GM10266 (cell line): ENCODE results near the gene SLC9A1.
"Not testable (repeated sequence)": the region's sequence is repeated elsewhere in the genome, so short reads cannot be mapped to it uniquely, and the experiment has no call there.

Experiments
- DNase-seq: peaks from one replicate; pipeline ENCODE4 v3.0.0; 2012; ENCODE audit errors: extremely low spot score
- TF ChIP-seq, protein P1 (sequence below): IDR thresholded peaks from 2 replicates; pipeline ENCODE4 v1.5.1; 2012; ENCODE audit warnings: mild to moderate bottlenecking, low read depth; ENCODE audit not compliant: control insufficient read depth, insufficient read depth; ENCODE audit errors: missing control alignments

The SLC9A1 gene

DNA sequence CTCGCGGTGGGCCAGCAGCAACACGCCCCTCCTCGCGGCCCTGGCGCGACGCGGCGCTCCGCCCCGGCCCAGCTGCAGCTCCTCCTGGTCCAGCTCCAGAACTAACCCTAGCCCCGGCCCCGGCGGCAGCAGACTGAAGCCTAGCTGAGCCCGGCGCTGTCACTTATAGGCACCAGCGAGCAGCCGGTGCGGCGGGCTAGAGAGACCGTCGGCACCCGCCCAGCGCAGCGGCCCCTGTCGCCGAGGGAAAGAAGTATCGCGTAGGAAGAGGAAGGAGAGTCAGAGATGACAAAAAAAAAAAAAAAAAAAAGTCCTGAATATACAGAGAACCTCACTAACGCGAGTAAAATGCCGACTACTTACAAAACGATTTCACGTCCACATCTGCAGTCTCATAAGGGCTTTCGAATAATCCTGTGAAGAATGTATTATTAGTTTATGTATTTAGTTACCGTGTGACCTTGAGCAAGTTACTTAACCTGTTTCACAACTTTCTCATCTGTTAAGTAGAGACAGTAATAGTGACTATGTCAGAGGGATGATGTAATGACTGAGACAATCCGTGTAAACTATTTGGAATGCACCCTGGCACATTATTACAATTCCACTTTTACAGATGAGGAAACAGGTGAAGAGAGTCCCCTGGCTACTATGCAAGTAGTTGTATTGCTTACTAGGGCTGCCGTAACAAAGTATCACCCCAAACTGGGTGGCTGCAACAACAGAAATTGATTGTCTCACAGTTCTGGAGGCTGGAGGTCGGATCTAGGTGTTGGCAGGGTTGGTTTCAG lies at the start of gene SLC9A1:
TSS of gene SLC9A1 (minus strand) at position 135 of the 791 bp plus-strand sequence. CDS start 791 bp downstream, outside the sequence.
- DNase-seq: peak; percentile 93
- TF ChIP-seq, protein P1, sequence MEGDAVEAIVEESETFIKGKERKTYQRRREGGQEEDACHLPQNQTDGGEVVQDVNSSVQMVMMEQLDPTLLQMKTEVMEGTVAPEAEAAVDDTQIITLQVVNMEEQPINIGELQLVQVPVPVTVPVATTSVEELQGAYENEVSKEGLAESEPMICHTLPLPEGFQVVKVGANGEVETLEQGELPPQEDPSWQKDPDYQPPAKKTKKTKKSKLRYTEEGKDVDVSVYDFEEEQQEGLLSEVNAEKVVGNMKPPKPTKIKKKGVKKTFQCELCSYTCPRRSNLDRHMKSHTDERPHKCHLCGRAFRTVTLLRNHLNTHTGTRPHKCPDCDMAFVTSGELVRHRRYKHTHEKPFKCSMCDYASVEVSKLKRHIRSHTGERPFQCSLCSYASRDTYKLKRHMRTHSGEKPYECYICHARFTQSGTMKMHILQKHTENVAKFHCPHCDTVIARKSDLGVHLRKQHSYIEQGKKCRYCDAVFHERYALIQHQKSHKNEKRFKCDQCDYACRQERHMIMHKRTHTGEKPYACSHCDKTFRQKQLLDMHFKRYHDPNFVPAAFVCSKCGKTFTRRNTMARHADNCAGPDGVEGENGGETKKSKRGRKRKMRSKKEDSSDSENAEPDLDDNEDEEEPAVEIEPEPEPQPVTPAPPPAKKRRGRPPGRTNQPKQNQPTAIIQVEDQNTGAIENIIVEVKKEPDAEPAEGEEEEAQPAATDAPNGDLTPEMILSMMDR: peak; percentile 87

DNA sequence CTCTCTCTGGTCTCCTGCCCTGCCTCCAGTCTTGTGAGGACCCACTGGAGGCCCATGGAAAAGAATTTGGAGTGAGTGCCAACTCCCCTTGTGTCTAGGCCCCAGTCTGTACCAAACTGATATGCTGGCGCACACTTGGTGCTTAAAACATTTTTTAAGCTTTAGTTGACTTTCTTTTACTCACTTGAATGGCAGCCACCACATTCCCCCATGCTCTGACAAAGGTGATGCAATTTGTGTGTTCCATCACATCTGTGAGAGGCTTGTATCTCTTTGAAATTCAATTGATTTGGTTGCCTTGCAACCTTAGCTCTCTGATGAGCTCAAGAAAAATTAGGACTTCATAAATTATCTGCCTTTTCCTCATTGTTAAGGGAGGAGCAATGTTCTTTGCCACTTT lies 49.0 kb upstream of the SLC9A1 start:
- no peak for DNase-seq
- TF ChIP-seq, protein P1: no peak

DNA sequence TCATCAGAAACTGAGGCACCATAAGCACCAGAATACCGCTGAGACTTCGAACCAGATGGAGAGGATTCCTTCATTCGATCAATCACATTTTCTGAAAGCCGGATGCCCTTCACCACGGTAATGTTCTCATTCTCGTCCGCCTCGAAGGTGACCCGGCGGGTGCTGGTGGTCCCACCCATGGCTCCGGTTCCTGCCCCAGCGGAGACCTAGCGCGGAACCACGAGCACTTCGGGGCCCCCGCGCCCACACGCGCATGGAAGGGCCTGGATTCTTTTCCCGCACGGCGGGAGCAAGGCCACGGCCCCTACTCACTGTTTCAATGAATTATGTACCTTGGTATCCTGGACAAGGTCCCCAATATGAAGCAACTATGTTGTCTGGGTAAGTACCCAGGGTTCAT lies 46.4 kb upstream of the SLC9A1 start:
- TF ChIP-seq, protein P1: no peak
- DNase-seq: no peak

DNA sequence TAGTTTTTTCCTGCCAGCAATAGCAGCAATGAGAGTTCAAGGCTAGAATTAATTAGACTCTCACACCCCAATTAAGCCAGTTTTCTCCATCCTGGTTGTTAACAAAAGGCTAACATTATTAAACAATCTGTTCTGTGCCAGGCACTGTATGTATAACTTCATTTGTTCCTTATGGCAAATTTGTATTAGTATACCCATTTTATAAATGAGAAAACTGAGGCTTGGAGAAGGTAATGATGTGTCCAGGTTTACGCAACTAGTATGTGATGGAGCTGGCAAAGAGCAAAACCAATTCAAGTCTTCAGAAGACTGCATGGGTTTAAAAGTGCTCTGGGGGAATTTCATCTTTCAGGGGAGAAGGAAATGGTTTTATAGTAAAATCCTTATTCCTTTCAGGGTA lies 38.3 kb upstream of the SLC9A1 start:
- TF ChIP-seq, protein P1: no peak
- no peak for DNase-seq

DNA sequence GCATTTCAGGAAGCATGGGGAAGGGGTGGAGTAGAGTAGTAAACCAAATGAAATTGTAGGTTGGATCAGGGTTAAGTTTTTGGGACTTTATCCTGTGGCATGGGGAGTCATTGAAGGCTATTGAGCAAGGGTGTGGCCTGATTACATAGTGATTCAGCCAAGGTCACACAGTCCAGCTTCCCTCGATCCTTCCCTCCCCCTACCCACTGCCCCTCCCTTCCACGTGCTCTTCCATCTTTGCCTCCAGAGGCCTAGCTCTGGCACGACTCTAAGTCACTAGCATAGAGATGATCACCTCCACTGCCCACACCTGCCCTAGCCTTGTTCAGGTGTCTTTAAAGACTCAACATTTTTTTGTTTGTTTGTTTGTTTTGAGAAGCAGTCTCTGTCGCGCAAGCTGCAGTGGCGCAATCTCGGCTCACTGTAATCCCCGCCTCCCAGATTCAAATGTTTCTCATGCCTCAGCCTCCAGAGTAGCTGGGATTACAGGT lies 37.2 kb upstream of the SLC9A1 start:
- TF ChIP-seq, protein P1: no peak
- DNase-seq: no peak

DNA sequence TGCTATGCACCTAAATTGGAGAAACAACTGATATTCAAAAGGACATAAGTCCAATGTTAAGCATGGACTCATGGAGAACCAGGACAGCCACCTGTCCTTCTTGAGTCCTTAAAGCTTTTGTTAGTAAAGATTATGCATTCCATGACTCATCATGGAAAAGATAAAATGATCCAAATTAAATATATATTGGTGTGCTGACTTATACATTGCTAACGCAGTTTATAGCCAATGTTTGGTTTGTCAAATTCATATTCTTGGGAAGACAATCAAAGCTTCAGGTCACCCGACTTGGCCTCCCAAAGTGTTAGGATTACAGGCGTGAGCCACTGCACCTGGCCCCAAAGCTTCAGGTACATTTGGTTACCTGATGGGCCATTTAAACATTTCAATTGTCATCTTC lies 29.7 kb upstream of the SLC9A1 start:
- DNase-seq: not testable (repeated sequence)

DNA sequence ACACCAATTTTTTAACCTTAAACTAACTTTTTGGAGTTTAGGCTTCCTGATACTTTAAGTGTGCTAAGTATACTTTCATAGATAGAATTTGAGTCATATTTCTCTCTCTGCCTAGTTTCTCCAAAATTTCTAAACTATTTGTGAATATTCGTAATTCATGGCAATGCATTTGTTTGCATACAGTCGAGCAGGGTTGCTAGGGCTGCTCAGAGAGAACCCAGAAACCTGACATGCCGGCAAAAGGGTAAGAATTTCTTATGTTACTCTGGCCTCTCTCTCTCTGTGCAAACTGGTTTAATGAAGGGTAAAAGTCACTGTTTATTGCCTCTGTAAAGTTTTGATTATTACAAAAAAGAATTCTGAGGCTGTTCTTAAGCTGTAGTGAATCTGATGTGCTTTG lies 25.1 kb upstream of the SLC9A1 start:
- DNase-seq: no peak
- TF ChIP-seq, protein P1: no peak
